ENCODE data around the gene MPDU1.
"Not testable (repeated sequence)": the region's sequence is repeated elsewhere in the genome, so short reads cannot be mapped to it uniquely, and the experiment has no call there.

MPDU1 gene

DNA sequence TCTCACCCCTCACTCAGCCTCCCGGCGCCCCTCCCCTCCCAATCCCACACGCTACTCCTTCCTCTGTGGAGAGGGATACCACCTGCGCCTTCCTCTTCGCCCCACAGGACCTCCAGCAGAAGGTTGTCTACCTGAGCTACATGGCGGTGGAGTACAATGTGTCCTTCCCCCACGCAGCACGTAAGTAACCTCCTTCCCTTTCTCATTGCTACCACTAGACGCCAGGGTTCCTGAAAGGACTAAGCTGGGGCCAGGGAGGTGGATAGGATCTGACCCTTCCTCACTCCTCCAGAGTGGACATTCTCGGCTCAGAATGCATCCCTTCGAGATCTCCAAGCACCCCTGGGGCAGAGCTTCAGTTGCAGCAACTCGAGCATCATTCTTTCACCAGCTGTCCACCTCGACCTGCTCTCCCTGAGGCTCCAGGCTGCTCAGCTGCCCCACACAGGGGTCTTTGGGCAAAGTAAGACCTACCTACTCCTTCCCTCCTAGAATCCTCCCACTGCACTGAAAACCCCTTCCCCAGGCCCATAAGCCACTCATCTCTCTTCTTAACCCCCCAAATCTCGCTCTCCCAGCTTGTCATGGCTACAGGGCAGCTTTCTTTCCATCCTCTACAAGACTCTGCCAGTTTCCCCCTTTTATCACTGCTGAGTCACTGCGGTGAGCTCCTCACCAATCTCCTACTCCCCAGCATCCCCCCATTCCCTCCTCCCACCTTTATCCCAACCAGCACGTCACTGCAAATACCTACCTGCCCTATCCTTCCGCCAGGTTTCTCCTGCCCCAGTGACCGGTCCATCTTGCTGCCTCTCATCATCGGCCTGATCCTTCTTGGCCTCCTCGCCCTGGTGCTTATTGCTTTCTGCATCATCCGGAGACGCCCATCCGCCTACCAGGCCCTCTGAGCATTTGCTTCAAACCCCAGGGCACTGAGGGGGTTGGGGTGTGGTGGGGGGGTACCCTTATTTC is 2.8 kb upstream of the MPDU1 start:
- DNase-seq, result no peak

DNA sequence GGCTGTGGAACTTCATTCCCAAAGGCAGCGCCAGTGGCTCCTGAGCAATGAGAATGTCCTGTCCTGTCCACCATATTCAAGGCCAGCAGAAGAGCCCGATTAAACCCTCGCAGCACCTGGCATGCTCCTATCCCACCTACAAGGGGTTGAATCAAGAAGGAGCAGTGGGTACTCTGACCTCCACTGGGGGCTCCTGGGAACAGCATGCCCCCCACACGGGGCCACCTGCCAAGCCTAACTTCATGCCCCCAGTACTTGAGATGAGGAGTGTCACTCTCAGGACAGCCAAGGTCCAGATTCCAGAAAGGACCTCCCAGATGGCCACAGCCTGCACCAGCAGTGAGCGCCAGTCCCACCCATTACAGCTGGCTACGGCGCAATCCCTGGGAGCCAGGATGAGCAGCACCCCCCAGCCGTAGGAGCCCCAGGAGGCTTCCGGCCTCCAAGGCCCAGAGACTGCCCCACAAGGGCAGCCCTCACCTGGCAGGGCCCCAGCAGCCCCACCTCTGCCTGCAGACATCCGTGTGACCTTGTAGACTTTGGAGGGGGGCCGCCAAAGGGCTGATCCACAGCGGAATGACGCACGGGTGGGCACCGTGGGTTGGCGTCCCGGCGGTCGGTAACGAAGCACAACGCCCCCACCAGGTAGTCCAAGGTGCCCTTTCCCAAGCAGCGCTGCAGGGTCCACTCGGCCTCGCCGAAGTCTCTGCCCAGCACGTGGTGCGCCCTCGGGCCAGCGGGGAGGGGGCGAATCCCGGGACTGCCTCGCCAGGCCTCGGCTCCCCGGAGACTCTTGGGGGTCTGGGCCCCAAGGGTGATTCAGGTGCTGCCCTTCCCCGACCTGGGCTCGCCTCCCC is 1.0 kb upstream of the MPDU1 start:
- DNase-seq, result no peak

DNA sequence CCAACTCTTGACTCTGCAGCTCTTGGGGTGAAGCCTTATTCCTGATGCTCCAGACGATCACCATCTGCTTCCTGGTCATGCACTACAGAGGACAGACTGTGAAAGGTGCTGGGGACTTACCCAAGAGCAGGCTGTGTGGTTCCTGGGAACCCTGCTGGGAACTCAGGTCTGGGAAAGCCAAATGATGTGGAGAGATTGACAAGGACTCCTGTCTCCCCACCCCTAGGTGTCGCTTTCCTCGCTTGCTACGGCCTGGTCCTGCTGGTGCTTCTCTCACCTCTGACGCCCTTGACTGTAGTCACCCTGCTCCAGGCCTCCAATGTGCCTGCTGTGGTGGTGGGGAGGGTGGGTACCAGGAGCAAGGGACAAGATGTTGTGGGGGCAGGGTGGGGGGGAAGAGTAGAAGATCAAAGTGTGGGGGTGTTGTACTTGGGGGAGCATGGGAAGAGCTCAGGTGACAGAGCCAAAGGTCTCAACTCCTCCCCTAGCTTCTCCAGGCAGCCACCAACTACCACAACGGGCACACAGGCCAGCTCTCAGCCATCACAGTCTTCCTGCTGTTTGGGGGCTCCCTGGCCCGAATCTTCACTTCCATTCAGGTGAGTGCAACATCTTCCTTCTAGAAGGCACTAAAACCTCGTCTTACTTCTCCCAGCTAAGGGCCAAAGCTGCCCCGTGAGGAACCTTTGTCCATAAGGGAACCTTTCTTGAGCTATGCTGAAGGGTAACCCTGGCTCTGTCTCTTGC is 3.2 kb downstream of the MPDU1 start:
- no peak for DNase-seq

DNA sequence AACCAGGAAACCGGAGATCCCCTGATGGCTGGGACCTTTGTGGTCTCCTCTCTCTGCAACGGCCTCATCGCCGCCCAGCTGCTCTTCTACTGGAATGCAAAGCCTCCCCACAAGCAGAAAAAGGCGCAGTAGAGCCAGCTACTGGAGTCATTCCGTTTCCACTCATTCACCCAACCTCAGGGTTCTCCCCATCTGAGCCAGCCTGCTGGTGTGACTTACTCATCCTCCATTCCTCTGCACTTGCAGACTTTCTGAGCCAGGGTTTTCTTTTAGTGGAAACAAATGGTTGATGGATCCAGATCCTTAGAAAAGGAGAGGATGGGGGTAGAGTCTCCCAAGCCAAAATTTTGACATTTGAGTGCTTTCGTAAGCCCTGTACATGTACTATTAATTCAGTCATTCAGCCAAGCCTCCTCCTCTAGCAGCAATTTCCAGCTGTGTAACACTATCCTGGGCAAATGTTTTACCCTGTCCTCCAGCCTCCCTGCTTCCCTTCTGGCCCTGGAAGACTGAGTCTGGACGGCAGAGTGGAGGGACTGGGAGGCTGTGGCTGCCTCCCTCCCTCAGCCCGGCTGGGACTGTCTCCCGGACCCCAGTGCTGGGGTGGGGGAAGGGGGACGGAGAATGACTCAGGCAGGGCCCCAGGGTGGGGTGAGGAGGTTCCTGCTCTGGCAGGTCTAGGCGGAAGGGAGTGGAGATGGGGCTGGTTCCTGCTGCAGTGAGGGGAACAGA is 3.9 kb downstream of the MPDU1 start:
- DNase-seq, result peak; percentile 91

DNA sequence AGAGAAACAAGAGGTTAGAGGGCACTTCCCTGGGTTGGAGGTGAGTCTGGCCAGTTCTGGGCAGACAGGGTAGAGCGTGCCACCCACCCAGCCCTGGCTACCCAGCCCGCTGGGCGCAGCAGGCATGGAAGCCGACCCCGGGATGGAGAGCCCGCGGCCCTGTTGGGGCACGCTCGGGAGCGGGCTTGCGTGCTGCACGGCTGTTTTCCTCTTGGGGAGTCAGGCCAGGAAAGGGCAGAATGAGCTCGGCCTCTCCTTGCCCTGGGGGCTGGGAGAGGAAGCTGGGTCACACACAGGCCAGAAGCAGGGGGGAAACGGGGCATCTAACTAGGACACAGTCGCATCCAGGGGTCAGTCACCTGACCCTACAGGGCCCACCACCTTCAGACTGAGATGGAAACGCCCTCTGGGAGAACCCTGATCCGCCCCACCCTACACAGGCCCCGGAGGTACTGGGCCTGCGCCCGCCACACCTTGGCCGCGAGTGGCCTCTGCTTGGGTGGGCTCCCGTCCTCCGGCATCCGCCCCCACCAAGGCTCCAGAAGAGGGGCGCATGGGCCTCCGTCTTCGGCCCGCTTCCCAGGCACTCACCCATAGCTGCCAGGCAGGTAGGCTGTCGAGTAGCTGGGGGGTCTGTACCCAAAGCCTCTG is 5.0 kb downstream of the MPDU1 start:
- no peak for DNase-seq

DNA sequence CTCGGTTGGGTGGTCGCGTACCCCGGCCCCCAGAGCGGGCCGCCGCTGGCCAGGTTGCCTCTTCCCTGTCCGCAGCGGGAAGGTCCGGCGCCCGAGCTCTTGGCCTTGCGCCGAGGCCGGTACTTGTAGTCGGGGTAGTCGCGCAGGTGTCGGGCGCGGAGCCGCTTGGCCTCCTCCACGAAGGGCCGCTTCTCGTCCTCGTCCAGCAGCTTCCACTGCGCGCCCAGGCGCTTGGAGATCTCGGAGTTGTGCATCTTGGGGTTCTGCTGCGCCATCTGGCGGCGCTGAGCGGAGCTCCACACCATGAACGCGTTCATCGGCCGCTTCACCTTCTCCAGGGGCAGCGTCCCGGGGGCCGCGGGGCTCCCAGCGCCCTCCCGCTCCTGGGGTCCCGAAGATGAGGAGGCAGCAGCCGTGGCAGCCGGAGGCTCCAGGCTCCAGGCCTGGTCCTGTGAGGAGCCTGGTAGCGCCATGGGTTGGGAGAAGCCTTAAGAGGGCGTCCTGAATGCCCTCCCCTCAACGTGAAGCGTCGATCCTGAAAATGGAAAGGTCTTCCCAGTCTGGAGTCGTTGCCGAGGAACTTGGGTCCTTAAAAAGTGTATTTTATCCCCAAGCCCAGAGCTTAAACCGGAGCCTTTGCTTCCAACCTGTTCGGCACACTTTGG is 5.7 kb downstream of the MPDU1 start:
- peak; percentile 82 for DNase-seq

DNA sequence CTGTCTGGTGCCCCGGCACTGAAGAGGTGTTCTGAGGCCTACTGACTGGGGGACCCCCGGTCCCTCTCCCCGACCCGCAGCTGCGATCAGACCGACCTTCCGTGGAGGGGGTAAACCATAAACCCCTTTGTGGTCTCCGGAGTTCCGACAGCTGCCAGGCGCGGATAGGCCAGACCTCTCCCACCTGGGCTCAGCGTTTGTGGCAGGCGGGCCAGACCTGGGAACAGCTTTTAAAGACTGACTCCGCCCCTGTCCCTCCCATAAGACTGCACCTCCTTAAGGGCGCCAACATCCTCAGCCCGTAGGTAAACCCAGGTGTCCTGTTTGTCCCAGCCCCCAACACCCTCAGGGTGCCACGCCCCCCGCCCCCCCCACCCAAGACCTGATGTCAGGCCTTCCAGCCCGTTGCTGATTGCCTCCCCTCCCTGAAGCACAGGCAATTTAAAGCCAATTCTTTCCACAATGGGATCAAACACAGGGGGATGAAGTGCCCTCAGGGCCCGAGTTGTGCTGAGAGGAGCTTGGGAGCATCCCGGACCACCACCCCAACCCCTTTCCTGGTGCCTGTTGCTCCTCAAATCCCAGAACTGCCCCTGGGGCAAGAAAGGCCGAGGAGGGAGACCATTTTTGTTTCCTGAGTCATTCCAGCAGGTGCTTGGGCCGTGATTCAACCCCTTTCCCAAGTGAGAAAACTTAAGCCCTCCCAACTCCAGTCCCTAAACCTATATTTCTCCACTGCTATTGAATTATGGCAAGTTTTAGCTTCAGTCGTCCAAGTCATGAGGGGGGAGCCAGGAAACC is 6.4 kb downstream of the MPDU1 start, which contains the start of gene SOX15:
TSS of gene SOX15 (minus strand) at position 204 of the 801 bp plus-strand sequence. CDS start 418 bp downstream, outside the sequence.
- DNase-seq, result no peak

DNA sequence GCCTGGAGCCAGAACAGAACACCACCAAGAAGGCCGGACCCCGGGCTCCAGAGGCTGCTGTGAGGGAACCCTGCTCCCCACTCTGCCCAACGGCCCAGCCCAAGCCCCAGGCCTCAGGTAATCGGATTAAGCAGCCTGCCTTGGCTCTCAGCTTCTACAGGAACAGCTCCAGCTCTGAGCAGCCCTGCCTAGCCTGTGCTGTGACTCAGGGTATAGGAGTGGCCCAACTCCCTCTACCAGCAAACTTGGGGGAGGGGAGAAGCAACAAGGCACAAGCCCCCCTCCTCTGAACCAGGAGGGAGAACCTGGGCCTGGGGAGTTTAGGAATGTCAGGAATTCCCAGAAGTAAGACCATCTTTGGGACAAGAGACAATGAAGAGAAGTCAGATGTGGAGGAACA is 7.1 kb downstream of the MPDU1 start:
- DNase-seq, result peak; percentile 55

DNA sequence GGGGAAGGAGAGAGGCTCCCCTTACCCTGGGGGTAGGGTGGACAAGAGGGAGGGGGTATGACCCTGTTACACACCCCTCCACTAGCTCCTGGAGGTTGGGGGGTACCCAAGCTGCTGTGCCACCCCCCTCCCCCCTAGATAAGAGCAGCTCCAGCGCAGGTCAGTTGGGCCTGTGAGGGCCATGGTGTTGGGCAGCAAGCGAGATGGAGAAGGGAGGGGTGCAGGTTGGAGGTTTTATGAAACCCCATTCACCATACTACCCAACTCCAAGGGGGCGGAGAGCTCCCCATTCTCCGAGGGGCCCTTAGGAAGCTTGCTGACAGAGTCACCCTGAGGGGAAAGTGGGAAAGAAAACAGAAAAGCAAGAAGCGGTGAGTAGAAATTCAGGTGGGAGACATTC is 7.9 kb downstream of the MPDU1 start:
- no peak for DNase-seq

DNA sequence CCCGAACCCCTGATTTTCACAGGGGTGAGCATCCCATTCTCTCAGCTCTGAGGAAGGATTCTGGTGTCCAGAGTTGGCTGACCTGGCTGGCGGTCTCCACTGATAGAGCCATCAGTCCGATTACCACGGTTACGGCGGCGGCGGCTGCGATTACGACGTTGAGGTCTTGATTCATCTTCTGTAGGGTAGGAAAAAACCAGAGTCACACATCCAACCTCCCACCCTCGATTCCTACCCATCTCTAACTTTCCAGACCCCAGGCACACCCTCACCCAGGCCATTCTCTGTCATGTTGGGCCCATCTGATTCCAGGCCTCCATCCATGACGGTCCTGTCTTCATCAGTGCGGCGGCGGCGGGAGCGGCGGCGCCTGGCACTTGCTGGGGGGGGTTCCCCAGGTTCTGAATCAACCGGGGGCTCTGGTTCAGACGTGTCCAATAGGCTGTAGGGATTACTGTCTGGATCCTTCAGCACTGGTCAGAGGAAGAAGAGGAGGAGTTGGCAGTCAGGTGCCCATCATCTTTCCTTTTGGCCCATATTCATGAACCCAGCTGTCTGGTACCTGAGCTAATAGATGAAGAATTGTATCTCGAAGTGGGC is 8.9 kb downstream of the MPDU1 start:
- no peak for DNase-seq

DNA sequence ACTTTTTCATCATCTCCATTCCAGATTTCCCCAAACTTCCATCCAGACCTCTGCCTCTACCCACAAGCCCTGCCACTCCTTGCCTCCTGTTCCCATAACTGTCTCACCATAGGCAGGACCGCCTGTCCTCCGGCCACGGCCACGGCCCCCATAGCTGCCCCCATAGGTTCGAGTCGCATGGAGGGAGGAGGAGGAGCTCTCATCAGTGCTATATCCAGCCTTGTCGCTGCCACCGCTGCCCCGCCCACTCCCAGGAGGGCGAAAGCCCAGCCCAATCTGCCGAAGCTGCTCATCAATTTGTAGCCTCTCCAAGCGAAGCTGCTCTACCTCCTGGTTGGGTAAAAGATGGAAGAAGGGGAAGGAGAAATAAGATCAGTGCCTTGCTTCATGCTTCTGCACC is 9.6 kb downstream of the MPDU1 start:
- no peak for DNase-seq

DNA sequence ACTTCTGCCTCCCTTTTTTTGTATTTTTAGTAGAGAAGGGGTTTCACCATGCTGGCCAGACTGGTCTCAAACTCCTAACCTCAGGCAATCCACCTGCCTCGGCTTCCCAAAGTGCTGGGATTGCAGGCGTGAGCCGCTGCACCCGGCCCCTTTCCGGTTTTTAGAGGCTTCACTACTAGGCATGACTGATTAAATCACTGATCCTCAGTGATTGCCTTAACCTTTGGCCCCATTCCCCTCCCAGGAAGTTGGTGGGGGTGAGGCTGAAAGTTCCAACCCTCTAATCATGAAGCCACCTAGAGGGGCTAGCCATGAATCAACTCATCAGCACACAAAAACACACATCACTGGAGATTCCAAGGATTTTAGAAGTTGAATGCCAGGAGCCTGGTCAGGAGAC is 13.9 kb downstream of the MPDU1 start:
- DNase-seq, result not testable (repeated sequence)

DNA sequence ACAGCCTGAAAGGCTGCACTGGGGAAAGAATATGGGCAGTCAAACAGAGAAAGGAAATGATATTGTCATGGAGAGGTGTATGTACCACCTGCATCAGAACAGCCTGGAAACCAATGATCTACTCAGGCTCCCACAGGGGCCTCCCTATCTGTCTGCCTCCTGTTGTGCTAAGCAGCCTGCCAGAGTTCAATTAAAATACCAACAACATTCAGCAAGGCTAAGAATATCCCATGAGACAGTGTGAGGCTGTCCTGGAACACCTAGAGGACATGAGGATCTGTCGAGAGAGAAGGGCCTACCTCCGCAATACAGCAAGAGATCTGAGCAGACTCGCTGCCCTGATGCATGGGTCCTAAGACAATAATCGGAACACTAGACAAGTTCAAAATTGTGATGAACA is 22.6 kb downstream of the MPDU1 start:
- DNase-seq, result no peak

DNA sequence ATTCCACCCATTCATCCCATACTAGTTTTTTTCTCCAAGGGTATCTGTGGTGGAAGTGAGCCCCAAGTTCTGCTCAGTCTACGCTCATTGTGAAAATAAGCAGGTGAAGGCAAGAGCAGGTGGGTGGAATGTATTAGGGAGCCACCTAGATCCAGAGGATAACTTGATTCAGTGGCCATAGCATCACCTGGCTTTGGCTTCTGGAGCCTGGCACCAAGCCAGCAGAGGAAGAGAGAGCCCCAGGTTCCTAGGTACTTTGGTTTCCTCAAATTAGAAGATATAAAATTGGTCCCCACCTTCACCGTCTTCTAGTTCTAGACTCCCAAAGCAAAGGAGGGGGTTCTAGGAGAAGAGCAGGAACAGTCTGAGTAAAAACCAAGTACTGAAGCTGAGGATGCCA is 27.0 kb downstream of the MPDU1 start:
- no peak for DNase-seq

DNA sequence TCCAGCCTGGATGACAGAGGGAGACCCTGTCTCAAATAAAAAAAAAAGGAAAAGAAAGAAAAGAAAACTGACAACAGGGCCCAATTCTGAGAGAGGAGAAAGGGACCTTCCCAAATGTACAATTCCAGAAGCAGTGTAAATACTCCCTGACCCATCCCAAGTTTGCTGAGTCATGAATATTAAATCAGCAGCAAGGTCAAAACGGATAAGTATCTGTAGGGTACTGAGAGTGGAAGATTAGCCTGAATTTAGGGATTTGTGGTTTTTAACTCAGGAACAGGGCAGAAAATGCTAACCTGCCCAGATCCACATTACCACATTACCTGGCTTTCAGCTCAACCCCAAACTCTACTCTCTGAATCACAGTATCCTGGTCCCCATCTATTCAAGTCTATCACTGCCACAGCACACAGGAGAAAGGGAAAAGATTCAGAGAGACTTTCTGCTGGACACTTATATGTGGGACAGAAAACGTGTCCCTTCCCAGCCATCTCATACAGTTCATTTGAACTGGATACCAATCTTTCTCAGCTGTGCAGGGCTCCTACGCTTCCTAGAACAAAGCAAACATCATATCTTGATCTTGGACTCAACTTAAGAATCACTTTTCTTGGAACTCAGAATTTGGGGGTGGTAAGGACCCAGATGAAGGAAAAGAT is 28.1 kb downstream of the MPDU1 start:
- no peak for DNase-seq

DNA sequence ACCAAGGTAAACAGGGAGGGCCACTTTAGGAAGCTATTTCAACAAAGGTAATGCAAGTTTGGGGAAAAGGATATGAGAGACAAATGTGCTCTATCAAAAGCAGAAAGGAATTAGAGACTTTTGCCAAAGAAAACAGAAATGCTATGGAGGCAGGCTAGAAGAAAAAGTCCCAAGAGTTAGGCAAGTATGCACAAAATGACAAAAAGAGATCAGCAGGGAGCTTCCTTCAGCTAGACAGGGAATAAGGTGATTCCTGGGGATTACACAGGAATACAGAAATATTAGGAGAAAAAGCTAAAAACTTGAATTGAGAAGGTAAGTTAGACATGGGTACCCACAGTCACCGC is 28.6 kb downstream of the MPDU1 start:
- DNase-seq, result peak; percentile 38

DNA sequence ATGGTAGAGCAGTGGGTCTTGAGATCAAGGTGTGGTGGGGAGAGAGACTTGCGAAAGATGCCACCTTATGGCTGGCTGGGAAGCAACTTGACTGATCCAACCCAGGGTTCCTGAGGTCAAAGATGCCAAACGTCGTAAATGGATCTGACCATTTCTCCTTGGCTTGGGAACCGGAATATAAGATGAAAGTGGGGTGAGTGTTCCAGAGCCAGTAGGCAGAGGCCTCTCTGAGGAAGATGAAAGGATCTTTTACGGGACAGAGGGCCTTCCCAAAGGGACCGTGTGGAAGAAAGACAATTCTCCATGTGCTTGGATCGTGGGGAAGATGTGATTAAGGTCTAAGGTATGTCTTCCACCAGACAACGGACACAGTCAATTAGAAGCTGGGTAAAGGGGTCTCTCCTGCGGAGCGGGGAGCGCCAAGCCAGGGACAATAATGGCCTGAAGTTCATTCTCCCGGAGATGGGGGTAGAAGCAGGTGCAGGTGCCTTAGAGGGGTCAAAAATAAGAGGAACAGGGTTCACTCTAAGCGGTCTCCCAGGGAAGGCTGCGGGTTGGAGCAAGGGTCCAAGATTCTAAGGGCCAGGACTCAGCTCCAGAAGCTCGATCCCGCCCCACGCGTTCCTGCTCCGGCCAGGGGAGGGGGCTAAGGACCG is 30.2 kb downstream of the MPDU1 start:
- peak; percentile 56 for DNase-seq

Measured in fibroblast of skin of scalp (primary cell).